Measurements from ENCODE around the gene LYST. TPM values are rescaled to one million over a fixed set of nuclear protein-coding genes. Genes with fewer than 3 reads are reported as not detected.
"Not testable (repeated sequence)": the region's sequence is repeated elsewhere in the genome, so short reads cannot be mapped to it uniquely, and the experiment has no call there.

Gene LYST
- total RNA-seq, 1 donor from 2014 or later = 10.3 TPM

GRCh38 chr1:235624721-235625333 is 241.9 kb downstream of the LYST start:
- no peak overlapping the region for H3K27ac ChIP-seq (replicated peaks)
- DNase-seq = no peak

GRCh38 chr1:235622936-235623779 is 243.5 kb downstream of the LYST start:
- Histone ChIP-seq H3K36me3 (no peaks in the 10 kb centered on the region), H3K4me1 (peaks cover 5% of the 10 kb centered on the region), H3K4me3 (no peak overlapping the region), H3K27ac (replicated peaks) (no peak overlapping the region), H3K9me3 (replicated peaks) (no peaks in the 10 kb centered on the region), H3K27me3 (ENCODE audit: low read depth) (peaks cover 32% of the 10 kb centered on the region)
- no peak for TF ChIP-seq CTCF (IDR thresholded peaks at IDR 0.05; ENCODE audit: borderline replicate concordance)
- no peak for DNase-seq
- intact Hi-C loops (cut with micrococcal nuclease) = no loop called here

More at GRCh38 chr1:235624721-235625333, 241.9 kb downstream of the LYST start:
- H3K9me3 ChIP-seq (replicated peaks) = no peaks in the 10 kb centered on the region
- peaks cover 5% of the 10 kb centered on the region for H3K4me1 ChIP-seq
- intact Hi-C loops (cut with micrococcal nuclease) = no loop called here
- no peak for TF ChIP-seq CTCF (IDR thresholded peaks at IDR 0.05; ENCODE audit: borderline replicate concordance)
- H3K27me3 ChIP-seq (ENCODE audit: low read depth) = peaks cover 37% of the 10 kb centered on the region
- no peaks in the 10 kb centered on the region for H3K36me3 ChIP-seq
- H3K4me3 ChIP-seq = no peak overlapping the region

GRCh38 chr1:235619149-235619548 is 247.6 kb downstream of the LYST start:
- DNase-seq; H3K4me1 ChIP-seq; H3K27ac ChIP-seq (replicated peaks); intact Hi-C loops (cut with micrococcal nuclease); H3K9me3 ChIP-seq (replicated peaks); H3K4me3 ChIP-seq; H3K36me3 ChIP-seq: not testable (repeated sequence)
- H3K27me3 ChIP-seq (ENCODE audit: low read depth) = peaks cover 43% of the 10 kb centered on the region

- no peaks in the 10 kb centered on the region for H3K9me3 ChIP-seq (replicated peaks)
- H3K27me3 ChIP-seq (ENCODE audit: low read depth) = peaks cover 36% of the 10 kb centered on the region
- no peaks in the 10 kb centered on the region for H3K4me1 ChIP-seq
- no peak overlapping the region for H3K27ac ChIP-seq (replicated peaks)
- H3K36me3 ChIP-seq = no peaks in the 10 kb centered on the region
- H3K4me3 ChIP-seq = no peak overlapping the region
- intact Hi-C loops (cut with micrococcal nuclease) = no loop called here
- TF ChIP-seq CTCF (IDR thresholded peaks at IDR 0.05; ENCODE audit: borderline replicate concordance) = no peak
- no peak for DNase-seq
Observed at GRCh38 chr1:235617808-235618207, 248.9 kb downstream of the LYST start.

GRCh38 chr1:235617140-235617539 is 249.6 kb downstream of the LYST start:
- intact Hi-C loops (cut with micrococcal nuclease) = no loop called here
- TF ChIP-seq CTCF (IDR thresholded peaks at IDR 0.05; ENCODE audit: borderline replicate concordance) = no peak
- no peaks in the 10 kb centered on the region for H3K9me3 ChIP-seq (replicated peaks)
- H3K27me3 ChIP-seq (ENCODE audit: low read depth) = peaks cover 34% of the 10 kb centered on the region
- DNase-seq = no peak
- no peaks in the 10 kb centered on the region for H3K4me1 ChIP-seq
- H3K4me3 ChIP-seq = no peak overlapping the region
- H3K27ac ChIP-seq (replicated peaks) = no peak overlapping the region
- H3K36me3 ChIP-seq = no peaks in the 10 kb centered on the region

- H3K4me3 ChIP-seq = no peak overlapping the region
- no peaks in the 10 kb centered on the region for H3K9me3 ChIP-seq (replicated peaks)
- DNase-seq = no peak
- TF ChIP-seq CTCF (IDR thresholded peaks at IDR 0.05; ENCODE audit: borderline replicate concordance) = no peak
- no peak overlapping the region for H3K27ac ChIP-seq (replicated peaks)
- H3K36me3 ChIP-seq = no peaks in the 10 kb centered on the region
- peaks cover 23% of the 10 kb centered on the region for H3K27me3 ChIP-seq (ENCODE audit: low read depth)
- no peaks in the 10 kb centered on the region for H3K4me1 ChIP-seq
- intact Hi-C loops (cut with micrococcal nuclease) = no loop called here
Observed at GRCh38 chr1:235614442-235614954, 252.2 kb downstream of the LYST start.

Data from left ventricle myocardium inferior (tissue), 1 donor.